GM12891 (cell line): ENCODE results near the gene ATP8A2.

Experiments
- POLR2A ChIP-seq: IDR thresholded peaks from 2 replicates; pipeline ENCODE4 v1.6.1; 2011; ENCODE audit warnings: low read depth, low read length, control low read depth
- POLR2AphosphoS5 ChIP-seq: IDR thresholded peaks from 2 replicates; pipeline ENCODE4 v1.6.1; 2011; ENCODE audit warnings: low read depth, low read length, control low read depth
- SPI1 ChIP-seq: IDR thresholded peaks from 2 replicates; pipeline ENCODE4 v1.6.1; 2011; ENCODE audit warnings: low read depth, low read length, control low read depth
- TAF1 ChIP-seq: IDR thresholded peaks from 2 replicates; pipeline ENCODE4 v1.6.1; 2011; ENCODE audit warnings: low read depth, low read length, control low read depth

DNA sequence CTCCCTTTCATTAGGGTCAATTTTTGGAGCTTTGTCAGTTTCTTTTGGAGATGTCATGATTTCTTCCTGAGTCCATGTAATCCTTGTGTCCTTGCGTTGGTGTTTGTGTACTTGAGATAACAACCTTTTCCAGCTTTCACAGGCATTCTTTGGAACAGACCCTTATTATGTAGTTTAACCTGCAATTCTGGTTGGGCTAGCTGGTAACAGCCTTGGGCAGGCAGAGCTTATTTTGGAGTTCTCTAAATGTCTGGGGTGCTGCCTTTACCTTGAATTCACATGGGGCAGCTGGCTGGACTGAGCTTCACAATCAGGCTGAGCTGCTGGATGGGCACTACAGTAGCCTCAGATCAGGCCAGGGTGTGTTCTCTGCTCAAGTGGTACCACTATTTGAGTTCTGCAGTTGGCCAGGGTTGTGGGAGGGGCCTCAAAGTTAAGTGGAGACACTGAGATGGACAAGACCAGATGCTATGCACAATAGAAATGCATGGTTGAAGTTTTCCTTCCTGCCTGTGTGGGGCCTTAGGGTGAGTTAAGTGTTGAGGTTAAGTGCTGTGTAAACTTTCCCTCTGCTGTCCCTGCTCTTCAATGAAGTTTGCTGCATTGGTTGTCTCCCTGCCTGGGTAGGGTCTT lies 277.3 kb downstream of the ATP8A2 start:
- no peak for TF ChIP-seq POLR2A
- TF ChIP-seq SPI1, result no peak
- no peak for TF ChIP-seq POLR2AphosphoS5
- TF ChIP-seq TAF1, result no peak
